GM19099 (cell line): ENCODE measurements around the gene TAAR6.

Experiments
- POLR2A ChIP-seq: IDR thresholded peaks from 3 replicates; pipeline ENCODE4 v1.6.1; 2011; ENCODE audit warnings: low read depth; ENCODE audit not compliant: insufficient read length; ENCODE audit errors: extremely low read depth

The TAAR6 gene

DNA sequence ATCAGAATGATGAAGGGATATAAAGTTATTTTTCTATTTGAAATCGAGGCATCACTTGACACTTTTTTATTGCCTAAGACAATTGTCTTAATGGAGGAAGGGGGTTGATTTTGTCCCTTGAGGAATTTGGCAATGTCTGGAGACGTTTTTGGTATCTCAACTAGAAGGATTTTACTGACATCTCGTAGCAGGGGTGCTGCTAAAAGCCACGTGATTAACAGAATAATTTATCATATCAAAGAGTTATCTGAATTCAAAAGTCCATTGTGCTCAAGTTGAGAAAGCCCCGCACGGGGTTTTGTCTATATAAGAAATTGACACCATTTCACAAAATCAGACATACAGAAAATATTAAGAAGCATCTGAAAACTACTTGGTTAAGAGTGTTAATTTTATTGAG lies 1.5 kb upstream of the TAAR6 start:
- TF ChIP-seq POLR2A, result no peak

DNA sequence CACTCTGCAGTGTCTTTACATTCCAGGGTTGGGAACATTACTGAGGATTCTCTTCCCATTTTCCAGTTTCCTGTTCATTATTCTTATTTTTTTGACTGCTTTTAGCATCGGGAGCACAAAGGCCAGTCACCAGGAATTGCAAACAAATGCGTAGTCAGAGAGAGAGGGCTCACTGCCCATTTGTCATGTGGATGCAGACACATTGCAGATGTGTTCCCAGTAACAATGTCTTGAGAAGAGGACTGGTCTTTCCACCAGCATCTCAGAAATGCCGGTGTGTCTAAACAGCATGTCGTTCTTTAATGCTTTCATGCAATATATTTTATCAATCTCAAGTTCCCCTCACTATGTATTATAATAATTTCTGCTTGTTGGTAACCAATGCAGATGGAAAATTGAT lies 952 bp upstream of the TAAR6 start:
- TF ChIP-seq POLR2A, result no peak

DNA sequence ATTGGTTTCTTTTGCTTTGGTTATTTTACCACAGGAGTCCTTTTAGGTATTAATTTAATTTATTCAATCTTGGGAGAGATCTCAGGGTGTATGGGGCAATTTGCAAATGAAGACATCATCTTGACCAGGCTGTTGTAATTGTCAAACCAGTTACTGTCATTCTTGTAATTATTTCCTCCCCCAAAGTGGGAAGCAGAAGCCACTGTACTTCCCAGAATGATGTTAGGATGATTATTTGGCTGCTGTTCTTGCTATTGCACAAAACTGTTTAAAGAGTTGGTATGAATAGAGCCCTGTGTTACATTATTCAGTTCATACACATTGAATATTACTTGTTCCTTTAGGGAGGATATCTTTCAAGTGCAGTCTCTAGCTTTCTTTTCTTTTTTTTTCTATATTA lies 1.7 kb downstream of the TAAR6 start:
- TF ChIP-seq POLR2A, result no peak

DNA sequence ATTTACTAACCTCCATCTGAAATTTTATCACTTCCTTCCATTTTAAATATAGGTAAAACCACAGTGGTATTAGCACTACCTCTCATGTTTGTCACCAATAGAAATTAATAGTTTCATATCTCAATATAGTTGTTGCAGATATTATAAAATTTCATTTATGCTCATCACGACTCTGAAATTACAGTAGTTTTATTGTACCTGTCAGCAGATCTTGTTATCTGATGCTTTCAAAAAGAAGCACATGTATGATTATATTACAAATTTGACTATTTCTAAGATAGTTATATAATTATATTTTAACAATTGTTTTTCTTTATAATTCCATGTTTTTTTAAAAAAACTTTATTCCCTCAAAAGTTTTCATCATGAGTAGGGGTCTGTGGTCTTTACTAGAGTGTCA lies 14.6 kb downstream of the TAAR6 start:
- no peak for TF ChIP-seq POLR2A

DNA sequence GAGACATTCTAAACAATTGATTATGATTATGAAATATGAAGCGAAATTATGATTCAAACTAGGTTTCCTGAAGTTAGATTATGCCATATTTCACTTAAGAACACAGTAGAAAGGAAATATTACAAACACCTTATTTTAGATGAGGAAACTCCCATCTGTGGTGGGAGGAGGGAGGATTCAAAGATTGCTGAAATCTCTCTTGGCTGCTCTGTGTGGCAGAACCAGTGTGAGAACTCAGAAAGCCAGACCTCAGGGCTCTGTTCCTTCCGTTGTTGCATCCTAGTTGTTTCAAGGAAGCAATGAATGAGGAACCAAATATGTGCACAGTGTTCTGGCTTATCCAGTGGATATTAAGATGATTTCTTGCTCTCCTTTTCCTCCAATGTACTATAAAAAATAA lies 17.3 kb downstream of the TAAR6 start:
- no peak for TF ChIP-seq POLR2A

DNA sequence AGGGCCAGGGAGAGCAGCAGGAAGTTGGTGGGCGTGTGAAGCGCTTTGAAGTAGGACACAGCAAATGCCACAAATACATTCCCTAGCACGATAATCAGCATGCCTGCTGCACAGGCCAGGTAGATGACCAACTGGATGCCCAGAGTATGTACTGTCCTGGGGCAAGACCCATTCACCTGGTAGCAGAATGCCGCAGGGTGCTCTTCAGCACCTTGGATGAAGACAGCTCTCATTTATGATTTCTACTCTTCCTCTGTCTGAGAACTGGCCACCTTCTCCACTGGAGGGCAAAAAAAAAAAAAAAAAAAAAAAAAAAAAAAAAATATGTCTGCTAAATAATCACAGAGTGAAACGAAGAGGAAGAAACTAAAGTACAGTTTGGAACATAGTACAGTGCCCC lies 19.3 kb downstream of the TAAR6 start, which contains the start of gene TAAR5:
TAAR5 (minus strand) TSS at position 288 of the 400 bp plus-strand sequence; CDS start at position 233, 55 bp downstream.
- TF ChIP-seq POLR2A, result no peak

DNA sequence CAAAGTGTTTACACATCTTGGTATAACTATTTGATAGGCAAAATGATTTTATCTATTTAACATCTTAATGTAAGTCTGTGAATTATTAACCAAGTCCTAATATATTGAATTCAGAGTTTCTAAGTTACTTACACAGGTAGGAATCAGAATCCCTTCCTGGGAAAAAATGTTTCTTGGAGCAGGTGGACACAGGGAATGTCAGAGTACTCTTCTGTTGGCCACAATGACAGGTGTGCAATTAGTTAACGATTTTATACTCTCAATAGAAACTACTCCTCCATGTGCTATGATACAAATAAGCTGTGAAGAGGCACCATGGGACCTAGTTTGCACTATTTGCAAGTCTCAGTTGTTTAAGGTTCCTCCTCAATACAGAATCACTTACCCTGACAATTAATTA lies 20.2 kb downstream of the TAAR6 start:
- no peak for TF ChIP-seq POLR2A

DNA sequence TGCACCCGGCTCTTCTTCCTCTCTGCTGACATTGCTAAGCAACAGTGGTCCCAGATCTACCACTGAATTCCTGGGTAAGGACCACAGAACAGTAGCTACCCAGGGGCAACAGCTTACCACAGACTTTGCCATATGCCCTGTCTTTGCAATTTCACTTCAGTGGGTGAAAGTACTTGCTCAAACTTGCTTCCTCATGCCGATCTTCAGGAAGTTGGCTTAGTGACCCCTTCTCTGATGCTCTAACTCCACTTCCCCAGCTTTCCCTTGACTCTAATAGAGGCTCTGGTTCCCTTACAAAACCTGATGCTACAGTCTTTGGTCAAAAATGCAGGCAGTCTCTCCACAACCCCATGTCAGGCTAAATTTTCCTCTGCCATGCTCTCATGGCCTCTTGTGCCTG lies 22.7 kb downstream of the TAAR6 start:
- no peak for TF ChIP-seq POLR2A

DNA sequence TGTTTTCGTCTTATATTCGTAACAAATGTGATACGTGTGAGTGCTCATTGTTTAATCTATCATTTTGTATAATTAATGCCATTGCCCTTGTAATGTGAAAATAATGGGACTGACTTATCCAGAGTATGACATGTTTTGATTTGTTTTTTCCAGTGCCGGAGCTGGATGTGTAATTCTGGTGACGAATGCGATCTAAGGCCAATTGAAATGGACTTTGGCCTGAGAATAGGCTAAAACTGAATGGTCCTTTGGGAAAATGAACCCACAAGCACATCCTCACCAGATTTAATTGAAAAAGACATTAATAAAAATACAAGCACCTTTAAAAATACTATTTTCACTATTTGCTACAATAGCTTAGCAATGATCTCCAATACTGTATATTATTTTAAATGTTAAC lies 26.1 kb downstream of the TAAR6 start:
- TF ChIP-seq POLR2A, result no peak

DNA sequence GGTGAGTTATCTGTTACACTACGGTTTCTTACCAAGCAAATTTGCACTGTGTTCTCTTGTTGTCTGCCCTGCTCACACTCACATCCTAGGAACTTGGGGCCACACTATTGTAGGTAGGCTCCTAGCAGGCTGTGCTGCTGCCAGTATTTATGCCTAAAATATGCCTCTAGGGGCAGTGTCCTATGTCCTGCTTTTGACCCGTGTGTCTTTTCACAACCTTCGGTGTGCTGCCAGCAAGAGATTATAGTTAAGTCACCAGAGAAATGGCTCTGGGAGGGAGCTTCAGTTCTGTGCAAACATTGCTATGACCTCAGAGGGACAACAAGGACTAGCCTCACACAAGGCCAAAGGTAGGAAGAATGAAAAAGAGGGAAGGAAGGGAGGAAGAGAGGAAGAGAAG lies 28.4 kb downstream of the TAAR6 start:
- no peak for TF ChIP-seq POLR2A

DNA sequence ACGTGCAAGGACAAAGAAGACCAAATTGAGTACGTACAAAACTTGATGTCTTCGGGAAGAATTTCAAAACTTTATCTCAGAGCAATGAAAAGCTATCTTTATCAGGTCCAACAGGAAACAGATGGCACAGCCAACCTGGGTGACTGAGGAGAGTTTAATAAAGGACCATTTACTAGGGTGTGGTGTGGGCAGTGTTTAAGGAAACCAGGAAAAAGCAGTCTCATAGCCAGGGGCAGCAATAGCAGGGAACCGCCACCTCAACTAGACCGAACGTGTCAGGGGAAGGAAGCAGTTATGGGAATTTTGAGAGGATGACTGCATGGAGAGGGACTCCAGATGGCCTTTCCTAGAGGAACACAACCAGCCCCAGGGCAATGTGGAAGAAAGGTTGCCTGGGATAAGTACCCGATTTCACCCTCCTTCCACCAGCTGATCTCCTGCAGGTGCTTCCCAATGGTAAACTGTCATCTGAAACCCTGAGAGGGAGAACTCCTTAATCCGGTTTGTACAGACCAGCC lies 34.6 kb downstream of the TAAR6 start:
- TF ChIP-seq POLR2A, result no peak

DNA sequence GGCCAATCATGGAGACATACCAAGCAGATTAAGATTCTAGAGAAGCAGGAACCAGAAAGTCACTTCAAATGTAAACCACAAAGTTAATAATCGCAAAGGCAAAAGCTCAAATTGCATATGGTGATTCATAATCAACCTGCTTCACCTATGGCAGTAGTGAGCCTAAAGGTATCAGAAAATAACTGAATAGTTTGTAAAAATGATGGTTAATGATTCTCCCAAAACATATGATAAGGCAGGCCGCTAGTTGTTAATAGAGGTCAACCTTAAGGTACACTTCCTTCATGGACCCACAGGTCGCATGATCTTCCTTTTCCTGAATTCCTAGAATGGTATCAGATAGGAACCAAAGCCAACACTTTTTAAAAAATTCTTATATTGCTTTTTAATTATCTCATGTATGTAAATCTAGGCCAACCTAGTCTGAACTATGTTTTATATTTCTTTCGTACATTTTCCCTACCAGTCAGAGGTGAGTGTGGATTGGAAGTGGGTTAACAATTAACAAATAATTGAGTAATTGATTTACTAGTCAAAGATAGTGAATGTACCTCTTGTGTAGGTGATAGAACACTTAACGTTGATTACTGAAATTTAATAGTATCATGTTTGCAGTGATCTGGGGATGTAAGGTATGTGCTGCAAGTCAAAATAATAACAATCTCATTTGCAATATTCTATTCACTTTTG lies 37.6 kb downstream of the TAAR6 start:
- no peak for TF ChIP-seq POLR2A

DNA sequence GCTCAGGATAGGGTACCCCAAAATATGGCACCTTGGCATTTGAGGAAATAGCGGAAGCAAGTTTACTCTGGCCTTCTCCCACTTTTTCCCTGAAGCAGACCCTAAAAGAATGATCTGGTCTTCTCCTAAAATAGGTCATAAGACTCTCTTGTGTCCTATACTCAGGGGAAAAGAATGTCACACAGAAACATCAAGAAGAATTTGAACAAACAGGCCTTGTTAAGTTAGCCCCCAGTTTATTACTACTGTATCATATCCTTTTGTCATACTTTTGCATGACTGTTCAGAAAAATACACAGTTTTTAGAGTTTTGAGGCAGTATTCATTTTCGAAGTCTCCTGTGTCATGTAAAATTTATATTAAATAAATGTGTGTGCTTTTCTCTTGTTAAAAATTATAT lies 41.5 kb downstream of the TAAR6 start:
- TF ChIP-seq POLR2A, result no peak

DNA sequence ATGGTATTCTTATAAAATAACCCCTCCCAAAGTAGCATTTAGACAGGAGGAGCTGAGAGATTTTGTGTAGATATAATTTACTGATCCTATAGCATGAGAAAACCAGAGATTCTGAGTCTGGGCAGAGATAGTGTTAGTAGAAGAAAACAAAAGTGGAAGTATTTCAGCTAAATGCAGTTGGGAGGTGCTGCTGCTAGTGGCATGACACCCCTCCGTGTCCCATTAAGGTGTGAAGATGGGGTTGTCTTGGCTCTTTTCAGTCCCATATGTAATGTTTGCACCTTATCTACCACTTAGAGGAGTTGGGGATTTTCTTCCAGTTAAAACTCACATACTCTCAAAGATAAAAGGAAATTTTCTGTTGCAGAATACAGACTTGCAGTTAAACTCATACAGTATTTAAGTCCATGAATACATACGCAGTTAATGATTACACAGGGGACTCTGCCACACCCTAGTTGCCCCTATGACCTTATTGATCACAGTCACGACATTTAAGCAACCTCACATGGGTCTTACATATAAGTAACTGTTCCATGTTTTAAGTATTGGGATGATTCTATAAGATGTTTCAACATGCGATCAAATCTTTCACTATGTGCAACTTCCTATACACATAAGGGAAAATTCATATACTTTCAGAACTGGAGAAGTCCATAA lies 42.5 kb downstream of the TAAR6 start:
- no peak for TF ChIP-seq POLR2A

DNA sequence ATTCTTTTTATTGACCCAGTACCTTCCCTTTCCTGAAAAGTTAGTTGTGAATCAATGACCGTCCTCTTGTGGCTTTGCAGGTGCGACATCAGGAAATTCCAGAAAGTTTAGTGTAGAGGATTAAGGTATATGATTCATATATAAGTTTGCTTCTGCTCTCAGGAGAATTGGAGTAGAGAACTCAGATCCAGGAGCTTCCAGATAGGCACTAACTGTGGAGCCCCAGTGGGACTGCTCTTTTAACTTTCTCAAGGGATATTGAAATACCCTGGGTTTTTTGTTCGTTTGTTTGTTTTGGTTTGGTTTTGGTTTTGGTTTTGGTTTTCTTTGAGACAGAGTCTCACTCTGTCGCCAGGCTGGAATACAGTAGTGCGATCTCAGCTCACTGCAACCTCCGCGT lies 44.4 kb downstream of the TAAR6 start:
- TF ChIP-seq POLR2A, result no peak

DNA sequence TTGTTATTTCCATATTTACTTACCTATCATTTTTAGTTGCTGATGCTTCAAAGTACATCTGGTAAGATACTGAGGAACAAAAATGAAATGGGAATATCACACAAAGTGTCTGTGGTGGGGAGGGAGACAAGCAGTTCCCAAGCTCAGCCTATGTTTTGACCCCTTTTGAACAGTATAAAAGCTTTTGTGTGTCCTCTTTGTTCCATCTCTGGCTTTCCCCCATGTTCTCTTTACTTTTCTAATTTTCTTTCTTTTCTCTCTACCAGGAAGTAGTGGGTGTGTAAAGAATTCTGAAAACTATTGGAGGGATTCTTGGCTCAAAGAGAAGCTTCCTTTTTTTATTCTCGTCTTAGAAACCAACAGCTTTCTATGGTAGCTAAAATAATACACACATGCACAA lies 46.6 kb downstream of the TAAR6 start:
- no peak for TF ChIP-seq POLR2A
